Activated T-helper 1 cell treated with Interleukin-2 at 50 U/mL for 16 hours (primary cell): ENCODE measurements around the gene POLA1.

ENCODE experiments used
- DNase-seq: peaks from one replicate; pipeline ENCODE4 v3.0.0-alpha.2; 2020; ENCODE audit warnings: low read depth

Gene POLA1

DNA sequence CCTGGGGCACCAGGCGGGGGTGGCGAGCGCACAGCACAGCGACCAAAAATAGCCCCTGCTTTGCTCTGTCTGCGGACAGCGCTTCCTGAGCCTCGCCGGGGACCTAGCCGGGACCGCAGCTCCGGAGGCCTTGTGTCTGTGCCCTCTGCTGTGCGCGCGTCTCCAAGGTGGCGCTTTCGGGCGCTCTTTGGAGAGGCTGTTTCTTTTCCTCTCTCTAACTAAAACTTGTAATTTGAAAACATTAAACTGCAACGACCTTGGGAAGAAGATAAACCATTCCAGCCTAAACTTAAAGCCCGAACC is 318.7 kb downstream of the POLA1 start:
- no peak for DNase-seq

DNA sequence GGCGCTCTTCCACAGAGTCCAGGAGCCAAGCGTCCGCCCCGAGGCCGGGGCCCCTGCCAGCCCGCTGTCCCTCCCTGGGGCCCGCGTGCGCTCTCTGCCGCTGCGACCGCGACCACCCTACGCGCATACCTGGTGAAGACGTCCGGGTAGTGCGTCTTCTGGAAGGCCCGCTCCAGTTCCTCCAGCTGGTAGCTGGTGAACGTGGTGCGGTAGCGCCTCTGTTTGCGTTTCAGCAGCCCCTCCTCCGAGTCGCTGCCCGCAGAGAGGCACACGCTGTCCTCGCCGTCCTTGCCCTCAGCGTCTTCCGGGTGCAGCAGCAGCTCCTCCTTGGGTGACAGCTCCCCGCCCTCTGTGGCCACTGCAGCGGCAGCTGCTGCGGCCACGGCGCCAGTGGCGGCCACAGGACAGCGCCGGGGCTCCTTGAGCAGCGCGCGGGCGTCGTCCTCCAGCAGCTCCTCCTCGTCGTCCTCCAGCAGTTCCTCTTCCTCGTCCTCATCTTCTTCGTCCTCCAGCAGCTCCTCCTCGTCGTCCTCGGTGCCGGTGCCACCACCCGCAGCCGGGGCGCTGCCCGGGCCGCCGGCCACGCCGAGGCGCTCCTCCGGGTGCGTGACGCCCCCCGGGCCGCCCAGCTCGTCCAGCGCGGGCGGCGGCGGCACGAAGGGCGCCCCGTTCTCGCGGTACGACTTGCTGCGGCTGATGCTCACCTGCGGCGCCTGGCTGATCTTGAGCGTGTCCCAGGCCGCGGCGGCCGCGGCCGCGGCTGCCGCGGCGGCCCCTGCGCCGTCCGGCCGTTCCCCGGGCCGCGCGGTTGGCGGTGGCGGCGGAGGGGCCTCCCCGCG is 319.3 kb downstream of the POLA1 start:
- no peak for DNase-seq

DNA sequence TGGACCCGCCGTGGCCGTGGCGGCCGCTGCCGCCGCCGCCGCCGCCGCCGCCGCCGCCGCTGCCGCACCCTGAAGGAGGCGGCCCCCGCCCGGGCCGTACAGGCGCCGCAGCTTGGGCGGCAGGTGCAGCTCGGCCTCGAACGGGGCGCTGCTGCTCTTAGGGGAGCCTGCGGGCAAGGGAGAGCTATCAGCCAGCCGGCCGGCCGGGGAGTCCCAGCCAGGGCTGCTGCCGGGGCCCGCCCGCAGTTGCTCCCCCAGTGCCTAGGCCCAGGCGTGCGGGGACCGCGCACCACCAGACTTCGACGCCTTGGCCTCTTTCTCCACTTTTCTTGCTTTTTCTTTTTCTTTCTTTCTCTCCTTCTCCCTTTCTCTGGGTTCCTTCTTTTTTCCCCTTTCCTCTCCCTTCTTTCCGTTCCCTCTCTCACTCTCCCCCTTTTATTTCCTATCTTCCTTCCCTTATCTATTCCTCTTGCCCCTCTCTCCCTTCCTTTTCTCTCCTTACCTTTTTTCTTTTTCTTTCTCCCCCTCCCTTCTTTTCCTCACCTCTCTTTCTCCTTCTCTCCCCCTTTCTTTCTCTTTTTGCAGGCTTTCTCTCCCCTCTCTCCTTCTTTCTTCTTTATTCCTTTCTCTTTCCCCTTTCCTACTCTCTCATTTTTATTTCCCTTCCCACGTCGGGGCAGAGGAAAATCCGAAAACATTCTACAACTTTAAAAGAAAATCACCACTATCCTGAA is 320.1 kb downstream of the POLA1 start:
- no peak for DNase-seq

DNA sequence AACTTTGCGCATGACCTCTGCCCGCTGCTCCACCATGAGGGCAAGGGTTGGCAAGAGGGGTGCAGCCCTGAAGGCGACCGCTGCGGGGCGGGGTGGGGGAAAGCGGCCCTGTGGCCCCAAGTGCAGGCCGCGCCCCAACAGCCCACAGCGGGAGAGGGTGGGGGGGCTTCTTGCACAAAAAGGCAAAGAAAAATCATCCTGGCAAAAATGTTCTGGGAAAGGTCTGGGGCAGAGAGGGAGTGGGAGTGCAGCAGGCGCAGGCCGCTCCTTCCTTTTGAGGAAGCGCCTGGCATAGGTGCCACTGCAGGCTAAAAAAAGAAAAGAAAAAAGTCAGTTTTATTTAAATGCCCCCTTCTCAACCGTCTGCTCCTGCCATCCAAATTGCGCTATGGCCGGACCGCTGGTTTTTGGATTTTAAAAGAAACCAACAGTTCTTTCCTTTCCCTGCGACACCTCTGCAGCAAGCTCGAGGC is 320.7 kb downstream of the POLA1 start:
- no peak for DNase-seq

DNA sequence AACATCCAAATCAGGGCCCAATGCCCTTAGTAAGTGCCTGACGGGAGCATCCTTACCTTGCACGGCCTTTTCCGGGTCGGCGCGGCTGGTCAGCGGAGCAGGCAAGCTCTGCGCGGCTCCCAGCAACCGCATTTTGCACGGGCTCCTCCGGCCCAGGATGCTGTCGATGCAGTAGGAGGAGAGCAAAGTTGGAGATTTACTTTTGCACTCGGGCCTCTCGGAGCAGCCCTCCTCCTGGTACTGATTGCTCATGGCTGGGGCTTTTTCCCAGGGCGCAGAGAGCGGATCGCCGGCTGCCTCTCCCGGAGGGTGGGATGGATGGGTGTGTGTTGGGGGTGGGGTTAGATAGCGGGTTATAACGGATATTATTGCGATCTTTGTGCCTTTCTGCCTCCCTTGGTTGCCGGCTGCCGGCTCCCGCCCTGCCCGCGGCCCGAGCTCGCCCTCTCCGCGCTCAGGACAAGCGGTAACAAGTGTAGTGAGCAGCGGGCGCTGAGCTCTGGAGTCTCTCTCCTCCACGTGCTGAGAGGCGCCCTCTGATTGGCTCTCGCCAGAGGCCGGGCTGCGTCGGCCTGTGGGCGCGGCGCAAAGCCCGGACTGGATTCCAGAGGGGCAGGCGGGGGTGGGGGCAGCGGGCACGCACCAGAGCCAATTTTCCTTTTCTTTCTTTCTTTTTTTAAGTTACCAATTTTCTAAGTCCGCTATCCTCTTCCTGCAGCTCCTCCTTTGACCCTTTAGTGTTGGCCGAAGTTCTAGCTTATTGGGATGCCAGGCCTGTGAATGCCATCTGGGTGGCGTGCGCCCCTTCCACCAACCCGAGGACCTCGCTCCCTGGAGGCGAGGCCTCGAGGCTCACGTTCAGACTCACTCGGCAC is 322.0 kb downstream of the POLA1 start, which contains the start of gene ARX:
ARX (minus strand) TSS at position 480 of the 875 bp plus-strand sequence; CDS start at position 252, 228 bp downstream.
- no peak for DNase-seq

DNA sequence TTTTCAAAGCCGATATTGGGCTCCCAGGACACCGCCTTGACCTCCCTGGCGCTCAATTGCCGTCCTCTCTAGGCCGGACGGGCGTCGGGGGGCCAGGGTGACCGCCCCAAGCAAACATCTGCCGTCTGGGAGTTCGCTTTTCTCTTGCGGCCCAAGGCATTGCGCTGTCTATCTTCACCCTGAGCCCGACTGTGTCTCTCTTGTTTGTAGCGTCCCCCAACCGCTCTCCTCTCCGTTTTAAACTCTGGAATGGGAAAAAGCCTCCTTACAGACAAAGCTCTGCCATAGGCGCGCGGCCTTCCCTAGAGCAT is 322.6 kb downstream of the POLA1 start:
- DNase-seq: no peak

DNA sequence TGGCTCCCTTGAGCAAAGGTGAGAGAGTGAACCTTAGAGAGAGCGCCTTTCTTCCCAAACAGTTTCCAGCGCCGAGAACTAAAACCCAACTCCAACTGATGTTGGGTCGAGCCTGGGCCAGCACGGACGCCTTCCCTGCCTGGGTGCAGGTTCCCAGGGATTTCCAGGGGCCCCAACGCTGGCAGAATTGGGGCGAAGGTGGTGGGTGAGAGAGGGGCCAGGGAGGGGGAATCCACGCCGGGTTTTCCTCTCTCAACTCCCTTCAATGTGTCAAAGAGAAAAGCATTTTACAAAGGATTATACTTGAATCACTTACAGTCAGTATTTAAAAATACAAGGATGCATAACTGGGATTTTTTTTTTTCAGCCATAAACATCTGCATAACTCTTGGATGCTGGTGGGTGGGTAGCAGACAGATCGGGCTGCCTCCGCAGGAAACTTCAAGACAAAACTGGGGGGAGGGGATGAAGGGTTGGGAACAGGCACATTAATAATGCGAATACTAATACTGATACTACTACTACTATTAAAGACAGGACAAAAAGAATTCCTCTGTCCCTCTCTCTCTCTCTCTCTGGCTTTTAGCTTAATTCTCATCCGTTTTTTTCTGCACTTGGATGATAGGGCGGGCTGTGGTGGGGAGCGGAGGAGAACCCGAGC is 323.4 kb downstream of the POLA1 start:
- no peak for DNase-seq

DNA sequence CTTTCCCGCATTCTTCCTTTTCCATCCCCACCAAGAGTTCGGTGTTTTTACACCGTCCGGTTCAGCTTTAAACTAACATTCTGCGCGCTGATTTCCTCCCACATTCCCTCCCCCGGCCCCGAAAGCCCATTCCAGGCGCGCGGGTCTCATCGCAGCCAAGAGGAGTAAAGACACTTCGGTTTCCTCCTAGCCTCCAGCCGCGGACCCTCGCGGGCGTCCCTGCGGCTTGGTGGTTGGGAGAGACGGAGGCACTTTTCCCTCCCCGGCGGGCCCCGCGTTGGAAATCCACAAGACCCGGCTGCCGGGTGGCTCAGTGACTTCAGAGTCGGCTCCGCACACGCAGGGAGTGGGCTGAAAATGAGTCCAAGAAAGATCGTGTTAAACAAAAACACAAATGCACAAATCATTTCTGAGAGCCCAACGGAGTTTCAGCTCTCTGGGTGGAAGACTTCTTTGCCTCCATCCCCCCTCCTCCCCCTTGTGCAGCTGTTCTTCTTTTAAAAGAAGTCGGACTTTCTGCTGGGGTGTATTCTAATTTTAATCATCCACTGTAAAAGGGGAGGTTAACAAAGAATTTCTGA is 324.0 kb downstream of the POLA1 start:
- no peak for DNase-seq

DNA sequence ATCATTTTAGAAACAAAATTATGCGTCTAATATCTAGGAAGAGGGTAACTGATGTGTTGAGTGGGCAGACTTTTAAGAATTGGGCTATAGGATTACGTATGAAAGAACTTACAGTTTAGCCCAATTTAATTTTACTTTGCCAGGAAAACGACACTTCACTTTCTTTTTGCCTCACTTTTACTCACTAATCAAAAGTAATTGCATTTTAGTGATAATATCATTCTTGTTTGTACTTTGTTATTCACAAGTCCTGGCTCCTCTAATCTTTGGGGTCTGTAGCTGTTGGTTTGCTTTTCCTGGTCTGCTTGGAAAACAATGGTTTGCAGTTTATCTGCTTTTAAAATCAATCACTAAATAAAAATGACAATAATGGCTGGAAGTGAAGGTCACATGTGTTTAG is 325.0 kb downstream of the POLA1 start:
- DNase-seq: no peak

DNA sequence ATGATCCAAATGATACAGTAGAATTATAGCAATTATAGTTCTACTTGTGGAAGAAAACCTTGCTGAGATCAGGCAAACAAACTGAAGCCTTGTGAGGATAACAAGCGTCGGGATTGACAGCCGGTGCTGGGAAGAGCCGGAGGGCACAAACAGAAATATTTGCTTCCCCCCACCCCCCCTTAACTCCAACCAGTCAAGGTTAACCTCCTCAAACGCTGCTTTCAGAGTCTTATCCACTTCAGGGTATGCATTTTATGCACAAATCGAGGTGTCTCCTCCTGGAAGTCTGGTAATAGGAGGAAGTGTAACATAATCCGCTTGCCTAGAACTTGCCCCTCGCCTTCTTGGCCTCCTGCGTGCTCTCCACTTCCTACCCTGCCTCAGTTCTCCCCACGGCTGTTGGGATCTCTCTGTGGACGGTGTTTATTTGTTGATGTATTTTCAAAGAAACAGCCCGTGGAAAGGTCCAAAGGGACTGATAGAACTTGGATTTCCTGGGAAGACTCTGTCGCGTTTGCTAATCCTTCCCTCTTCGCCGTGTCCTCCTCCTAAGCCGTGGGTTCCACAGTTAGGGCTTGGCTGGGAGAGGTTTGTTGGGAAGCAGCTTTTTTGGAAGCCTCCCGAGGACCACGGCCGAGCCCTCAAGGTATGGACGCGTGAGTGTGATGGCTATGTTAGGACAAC is 326.1 kb downstream of the POLA1 start:
- DNase-seq: no peak

DNA sequence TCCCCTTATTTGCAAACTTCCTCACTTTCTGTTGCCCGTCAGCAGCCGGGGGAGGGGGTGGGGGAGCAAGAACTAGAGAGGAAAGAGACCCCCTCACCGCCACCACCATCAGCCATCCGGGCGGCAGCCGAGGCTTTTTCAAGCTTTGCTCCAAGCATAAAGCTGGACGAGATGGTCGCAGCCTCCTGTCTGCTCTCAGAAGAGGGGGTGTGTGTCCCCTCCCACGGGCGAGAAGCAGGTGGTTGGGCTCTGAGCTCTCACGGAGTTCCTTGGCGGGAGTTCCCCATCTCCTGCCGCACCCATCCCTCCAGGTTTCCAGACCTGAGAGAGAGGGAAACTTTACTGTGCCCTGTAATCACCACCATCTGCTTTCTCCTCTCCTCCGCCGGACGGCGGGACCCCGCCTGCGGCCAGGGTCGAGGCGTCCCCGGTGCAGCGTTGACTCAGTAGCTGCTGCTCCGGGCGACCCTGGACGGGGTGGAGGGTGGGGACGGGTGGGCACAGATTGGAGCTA is 326.7 kb downstream of the POLA1 start:
- no peak for DNase-seq

DNA sequence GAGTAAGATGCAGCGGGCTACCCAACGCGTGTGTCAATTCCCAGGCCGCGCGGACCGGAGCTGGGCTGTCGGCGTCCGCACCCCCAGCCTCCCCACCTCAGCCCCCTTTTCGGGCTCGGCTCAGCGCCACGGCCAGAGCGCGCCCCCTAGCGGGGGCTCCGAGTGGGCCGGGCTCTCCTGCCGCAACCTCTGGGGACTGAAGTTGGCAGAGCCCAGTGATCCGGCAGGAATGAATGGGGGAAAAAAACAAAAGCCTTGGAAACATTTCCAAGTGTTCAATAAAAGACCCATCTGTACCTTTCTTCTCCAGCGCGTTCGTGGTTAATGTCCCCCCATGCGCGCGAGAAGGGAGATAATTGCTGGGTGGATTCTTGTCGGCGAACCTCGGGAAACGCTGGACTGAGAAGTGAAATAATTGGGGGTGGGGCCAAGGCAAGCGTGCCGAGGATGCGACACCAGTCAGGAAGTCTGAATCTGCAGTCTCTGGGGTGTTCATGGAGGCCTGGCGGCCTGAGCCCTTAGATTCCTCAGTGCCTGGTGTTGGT is 327.3 kb downstream of the POLA1 start:
- no peak for DNase-seq

DNA sequence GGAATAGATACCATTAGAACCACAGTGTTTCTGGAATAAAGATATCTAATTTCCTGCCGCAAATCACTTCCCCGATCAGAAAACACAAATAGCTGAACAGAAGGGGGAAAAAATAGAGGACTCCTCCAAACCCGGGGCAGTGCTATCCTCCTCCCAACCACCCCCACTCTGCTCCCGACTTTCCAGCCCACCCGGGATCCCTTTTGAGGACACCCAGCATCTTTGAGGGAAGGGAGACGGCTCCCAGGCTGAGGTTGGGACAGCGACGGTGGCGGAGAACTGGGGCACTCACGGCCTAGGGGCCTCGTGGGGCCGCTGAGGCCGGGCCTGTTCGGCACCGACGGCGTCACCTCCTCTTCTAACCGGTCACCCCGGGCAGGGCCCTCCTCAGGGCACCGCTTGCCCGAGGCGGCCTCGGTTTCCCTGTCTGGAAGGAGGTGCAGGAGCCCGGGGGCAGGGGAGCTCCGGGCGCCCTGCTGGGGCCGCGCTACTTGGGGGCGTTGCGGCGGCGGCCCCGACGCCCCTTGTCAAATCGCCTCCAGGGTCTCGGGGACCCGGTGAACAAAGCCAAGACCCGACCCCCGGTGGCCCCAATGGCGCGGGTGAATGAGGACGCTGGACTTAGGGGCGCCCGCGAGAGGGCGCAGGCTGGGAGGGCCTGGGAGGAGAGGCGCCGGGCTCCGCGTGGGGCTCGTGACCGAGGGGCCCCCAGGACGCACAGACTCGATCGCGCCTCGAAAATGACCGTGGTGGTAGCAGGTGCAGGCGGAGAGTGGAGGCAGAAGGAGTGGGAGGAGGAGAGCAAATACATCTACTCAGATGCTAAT is 329.0 kb downstream of the POLA1 start:
- DNase-seq: no peak

DNA sequence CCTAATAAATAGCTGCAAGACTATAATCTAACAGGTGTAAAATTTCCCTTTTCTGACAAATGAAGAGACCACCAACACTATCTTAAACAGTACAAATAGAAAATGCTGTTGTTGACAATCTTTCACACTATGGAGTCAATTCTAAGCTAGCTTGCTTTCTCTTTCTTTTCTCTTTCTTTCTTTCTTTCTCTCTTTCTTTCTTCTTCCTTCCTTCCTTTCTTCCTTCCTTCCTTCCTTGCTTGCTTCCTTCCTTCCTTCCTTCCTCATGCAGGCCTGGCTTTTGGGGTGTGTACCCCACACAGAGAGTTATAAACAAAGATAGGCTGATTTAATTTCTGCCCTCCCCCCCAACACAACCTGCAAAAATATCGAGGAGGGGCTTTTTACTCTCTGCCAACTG is 330.2 kb downstream of the POLA1 start:
- no peak for DNase-seq

DNA sequence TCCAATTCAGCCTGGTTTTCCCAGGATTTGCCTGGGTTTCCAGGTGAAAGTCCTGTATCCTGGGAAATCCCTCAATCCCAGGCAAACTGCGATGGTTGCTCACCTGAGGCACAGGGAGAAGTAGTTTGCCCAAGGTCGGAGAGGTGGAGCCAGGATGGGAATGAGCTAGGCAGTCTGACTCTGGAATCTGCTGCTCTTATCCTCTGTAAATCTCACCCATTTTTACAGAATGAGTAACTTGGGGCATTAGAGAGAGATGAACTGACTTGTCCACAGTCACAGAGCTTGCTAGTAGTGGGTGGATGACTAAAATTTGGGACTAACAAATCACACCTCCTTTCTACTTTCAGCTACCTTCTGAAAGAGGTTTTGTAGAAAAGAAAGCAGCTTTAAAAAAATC is 331.9 kb downstream of the POLA1 start:
- DNase-seq: no peak

DNA sequence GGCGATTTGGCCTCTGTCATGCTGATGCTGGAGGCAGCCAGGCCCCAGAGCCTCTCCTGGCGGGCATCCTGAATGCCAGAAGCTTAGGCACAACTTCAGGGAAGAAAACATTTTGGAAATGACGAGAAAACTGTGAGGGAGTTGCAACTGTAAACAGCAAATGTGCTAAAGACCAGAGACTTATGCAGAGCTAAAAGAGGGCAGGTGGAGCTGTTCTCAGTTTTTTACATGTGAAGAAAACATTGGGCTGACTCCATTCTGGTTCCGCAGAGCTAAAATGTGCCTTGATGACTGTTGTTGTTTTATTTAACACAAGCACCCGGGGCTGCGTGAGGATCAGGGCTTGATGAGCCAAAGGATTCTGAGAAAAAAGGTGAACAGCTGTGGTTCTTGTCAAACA is 332.9 kb downstream of the POLA1 start:
- no peak for DNase-seq

DNA sequence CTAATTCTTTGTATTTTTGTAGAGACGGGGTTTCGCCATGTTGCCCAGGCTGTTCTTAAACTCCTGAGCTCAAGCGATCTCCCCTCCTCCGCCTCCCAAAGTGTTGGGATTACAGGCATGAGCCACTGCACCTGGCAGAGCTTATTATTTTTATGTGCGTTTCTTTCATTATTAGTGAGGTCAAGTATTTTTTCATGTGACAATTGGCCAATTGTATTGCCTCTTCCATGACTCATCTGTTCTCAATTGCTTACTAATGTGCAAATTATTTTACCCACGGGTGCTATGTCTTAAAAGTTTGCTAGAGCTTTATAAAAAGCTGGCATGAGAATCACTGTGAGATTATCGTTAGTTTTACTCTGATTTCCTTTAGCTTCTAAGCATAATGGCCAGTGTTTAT is 335.0 kb downstream of the POLA1 start:
- DNase-seq: no peak

DNA sequence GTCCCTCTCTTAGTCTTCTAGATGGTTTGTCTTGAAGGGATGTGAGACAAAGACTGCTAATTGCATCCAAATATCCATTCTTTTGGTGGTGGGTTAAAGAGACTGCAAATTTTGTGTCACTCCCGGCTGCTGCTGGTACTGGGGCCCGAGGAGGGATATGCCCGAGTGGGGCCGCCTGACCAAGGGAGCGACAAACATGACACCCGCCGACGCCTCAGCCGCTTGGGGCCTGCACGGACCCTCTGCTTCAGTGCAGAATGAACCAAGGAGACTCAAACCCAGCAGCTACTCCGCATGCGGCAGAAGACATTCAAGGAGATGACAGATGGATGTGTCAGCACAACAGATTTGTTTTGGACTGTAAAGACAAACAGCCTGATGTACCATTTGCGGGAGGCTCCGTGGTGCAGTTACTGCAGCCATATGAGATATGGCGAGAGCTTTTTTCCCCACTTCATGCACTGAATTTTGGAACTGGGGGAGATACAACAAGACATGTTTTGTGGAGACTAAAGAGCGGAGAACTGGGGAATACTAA is 335.6 kb downstream of the POLA1 start:
- no peak for DNase-seq

DNA sequence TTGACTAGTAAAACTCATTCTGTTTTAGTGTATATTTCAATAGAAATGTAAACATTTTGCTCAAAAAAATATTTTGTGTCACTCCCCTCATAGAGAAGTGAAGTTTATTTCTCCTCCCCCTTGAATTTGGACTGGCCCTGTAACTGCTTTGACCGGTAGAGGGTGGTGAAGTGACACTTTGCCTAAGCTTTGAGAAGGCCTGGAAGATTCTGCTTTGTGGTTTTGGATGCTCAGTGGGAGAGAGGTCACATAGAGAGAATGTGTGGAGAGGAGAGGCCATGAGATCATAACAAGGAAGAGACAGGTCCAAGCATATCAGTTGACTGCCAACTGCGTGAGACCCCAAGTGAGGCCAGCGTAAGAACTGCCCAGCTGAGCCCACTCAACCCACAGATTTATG is 341.2 kb downstream of the POLA1 start:
- no peak for DNase-seq

DNA sequence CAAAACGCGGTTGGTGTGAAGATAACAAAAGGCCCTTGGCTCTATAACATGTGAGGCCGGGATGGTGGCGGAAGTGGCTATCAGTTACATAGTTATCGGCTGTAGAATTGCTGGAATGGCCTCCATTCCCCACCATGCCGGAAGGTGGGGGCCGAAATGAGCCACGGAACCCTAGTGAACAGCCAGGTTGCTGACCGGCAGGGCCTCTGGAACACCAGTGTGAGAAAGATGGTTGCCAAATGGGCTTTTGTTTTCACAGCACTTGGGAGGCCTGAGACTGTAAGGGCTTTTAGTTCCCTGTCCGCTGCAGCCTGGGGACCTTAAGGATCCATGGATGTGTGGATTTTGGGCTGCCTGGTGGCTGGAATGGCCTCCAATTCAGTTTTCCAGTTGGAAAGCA is 345.3 kb downstream of the POLA1 start:
- no peak for DNase-seq
